ENCODE results near the gene ADAMTS6. TPM values are rescaled to one million over a fixed set of nuclear protein-coding genes. Genes with fewer than 3 reads are reported as not detected.

Gene ADAMTS6
- polyA plus RNA-seq, 2 of the 4 experiments (the other 2 are of a cell fraction): 0.22 to 0.66 TPM

DNA sequence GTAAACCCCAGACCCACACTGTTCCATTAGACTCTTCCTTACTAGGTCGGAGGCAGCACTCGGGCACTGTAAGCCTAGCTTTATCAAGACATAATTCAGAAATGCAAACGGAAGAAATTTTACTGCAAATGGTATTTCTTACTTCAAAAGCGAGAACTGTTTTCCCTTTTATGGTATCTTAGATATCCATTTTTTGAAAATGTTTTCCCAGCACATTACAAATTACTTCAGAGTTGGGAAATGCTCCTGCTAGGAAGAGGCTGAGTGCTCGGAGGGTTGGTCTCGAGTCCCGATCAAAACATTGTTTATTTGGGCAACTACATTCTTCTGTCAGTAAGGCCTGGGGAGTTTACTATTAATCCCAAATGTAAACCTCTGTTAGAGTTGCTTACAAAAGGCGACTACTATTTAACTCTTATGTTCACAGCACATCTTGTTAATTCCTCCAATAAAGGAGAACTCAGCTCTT, 380.1 kb downstream of the ADAMTS6 start:
- no peak for ATAC-seq
- no peaks in the 10 kb centered on the region for H3K9me3 ChIP-seq
- H3K27ac ChIP-seq: no peak overlapping the region
- WGBS (ENCODE audit: missing lambda C conversion rate): 89% methylated on average over 8 of the region's 8 CpGs
- H3K4me3 ChIP-seq: no peak overlapping the region
- POLR2A ChIA-PET: interaction anchor here (1.0 kb wide), 1 partner anchor 379 kb away, joined by 4 read pairs; no protein-coding TSS in a partner anchor
- CTCF ChIA-PET: interaction anchor here (1.5 to 2.6 kb wide), 5 partner anchors 13 to 382 kb away, joined by 3 to 13 read pairs (median 4); partner anchors contain the start of gene ADAMTS6
- no peak for FAIRE-seq
- peaks cover 3% of the 10 kb centered on the region; the same call in 1 of the 3 replicates for H3K4me1 ChIP-seq
- no peak overlapping the region for H3K4me2 ChIP-seq
- no peak for DNase-seq (ENCODE audit: low read depth in 1 of 2, low spot score in 1 of 2)
- TF ChIP-seq POLR2A (IDR thresholded peaks at IDR 0.05; ENCODE audit: low read length): no peak

DNA sequence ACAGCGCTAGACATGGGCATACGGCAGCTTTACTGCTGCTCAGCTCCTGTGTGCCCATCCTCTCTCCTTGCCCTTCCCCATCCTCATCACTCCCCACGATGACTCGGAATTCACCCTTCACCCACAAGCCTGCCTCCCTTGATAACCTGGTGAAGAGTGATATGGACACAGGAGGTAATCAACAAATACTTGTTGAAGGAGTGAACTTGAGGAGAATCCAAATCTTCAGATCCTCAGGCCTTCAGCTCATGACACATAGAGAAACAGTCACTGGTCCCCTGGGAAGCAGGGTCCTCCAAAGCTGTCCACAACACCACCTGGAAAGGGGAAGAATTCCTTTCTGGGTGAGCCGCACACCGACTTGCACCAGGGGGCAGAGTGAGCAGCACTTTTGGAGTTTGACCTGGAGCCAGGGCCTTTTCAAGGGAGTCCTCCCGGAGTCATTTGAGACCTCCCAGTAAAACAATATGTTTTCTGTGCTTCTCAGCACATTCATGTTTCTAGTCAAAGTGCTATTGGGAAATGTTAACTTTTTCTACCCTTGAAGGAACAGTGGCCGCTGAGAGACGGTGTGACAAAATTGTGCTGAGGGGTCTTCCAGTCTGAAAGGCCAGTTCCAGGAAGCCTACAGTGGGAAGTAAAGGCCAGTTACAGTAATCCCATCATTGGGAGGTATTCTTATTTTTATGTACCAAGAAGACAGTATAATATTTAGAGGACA, 380.6 kb downstream of the ADAMTS6 start:
- H3K27ac ChIP-seq: no peak overlapping the region
- FAIRE-seq (no peak), ATAC-seq (peak; percentile 70 to 82), DNase-seq (ENCODE audit: low read depth in 1 of 2, low spot score in 1 of 2) (peak; percentile 63 to 81)
- ChIA-PET CTCF (interaction anchor here (0.6 to 2.6 kb wide), 13 partner anchors 14 to 385 kb away, joined by 3 to 13 read pairs (median 3); partner anchors contain the start of gene ADAMTS6), POLR2A (interaction anchor here (1.0 kb wide), 1 partner anchor 379 kb away, joined by 4 read pairs; no protein-coding TSS in a partner anchor)
- TF ChIP-seq CHD4 (IDR thresholded peaks at IDR 0.05; ENCODE audit: borderline replicate concordance): no peak
- peak; percentile 62 to 63 for TF ChIP-seq RAD21 (conservative IDR thresholded peaks at IDR 0.05 in 1 of 2, IDR thresholded peaks at IDR 0.05 in 1 of 2)
- TF ChIP-seq, protein P1, sequence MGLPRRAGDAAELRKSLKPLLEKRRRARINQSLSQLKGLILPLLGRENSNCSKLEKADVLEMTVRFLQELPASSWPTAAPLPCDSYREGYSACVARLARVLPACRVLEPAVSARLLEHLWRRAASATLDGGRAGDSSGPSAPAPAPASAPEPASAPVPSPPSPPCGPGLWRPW (IDR thresholded peaks at IDR 0.05): no peak
- no peak for TF ChIP-seq PHF8 (IDR thresholded peaks at IDR 0.05; ENCODE audit: borderline replicate concordance, low read depth)
- TF ChIP-seq MAFK (IDR thresholded peaks at IDR 0.05; ENCODE audit: partially characterized antibody): no peak
- TF ChIP-seq, protein P2, sequence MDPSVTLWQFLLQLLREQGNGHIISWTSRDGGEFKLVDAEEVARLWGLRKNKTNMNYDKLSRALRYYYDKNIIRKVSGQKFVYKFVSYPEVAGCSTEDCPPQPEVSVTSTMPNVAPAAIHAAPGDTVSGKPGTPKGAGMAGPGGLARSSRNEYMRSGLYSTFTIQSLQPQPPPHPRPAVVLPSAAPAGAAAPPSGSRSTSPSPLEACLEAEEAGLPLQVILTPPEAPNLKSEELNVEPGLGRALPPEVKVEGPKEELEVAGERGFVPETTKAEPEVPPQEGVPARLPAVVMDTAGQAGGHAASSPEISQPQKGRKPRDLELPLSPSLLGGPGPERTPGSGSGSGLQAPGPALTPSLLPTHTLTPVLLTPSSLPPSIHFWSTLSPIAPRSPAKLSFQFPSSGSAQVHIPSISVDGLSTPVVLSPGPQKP (IDR thresholded peaks at IDR 0.05; ENCODE audit: low read depth, low read length): no peak
- TF ChIP-seq MAZ (IDR thresholded peaks at IDR 0.05; ENCODE audit: borderline replicate concordance, low read depth, low read length): no peak
- TF ChIP-seq CHD2 (IDR thresholded peaks at IDR 0.05; ENCODE audit: low read length, partially characterized antibody): no peak
- TF ChIP-seq, protein P3, sequence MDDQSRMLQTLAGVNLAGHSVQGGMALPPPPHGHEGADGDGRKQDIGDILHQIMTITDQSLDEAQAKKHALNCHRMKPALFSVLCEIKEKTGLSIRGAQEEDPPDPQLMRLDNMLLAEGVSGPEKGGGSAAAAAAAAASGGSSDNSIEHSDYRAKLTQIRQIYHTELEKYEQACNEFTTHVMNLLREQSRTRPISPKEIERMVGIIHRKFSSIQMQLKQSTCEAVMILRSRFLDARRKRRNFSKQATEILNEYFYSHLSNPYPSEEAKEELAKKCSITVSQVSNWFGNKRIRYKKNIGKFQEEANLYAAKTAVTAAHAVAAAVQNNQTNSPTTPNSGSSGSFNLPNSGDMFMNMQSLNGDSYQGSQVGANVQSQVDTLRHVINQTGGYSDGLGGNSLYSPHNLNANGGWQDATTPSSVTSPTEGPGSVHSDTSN (IDR thresholded peaks at IDR 0.05): no peak
- TF ChIP-seq, protein P4, sequence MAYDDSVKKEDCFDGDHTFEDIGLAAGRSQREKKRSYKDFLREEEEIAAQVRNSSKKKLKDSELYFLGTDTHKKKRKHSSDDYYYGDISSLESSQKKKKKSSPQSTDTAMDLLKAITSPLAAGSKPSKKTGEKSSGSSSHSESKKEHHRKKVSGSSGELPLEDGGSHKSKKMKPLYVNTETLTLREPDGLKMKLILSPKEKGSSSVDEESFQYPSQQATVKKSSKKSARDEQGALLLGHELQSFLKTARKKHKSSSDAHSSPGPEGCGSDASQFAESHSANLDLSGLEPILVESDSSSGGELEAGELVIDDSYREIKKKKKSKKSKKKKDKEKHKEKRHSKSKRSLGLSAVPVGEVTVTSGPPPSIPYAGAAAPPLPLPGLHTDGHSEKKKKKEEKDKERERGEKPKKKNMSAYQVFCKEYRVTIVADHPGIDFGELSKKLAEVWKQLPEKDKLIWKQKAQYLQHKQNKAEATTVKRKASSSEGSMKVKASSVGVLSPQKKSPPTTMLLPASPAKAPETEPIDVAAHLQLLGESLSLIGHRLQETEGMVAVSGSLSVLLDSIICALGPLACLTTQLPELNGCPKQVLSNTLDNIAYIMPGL (CRISPR knock-in tag; IDR thresholded peaks at IDR 0.05; ENCODE audit: borderline replicate concordance): no peak
- TF ChIP-seq, protein P5, sequence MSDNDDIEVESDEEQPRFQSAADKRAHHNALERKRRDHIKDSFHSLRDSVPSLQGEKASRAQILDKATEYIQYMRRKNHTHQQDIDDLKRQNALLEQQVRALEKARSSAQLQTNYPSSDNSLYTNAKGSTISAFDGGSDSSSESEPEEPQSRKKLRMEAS (IDR thresholded peaks at IDR 0.05): no peak
- TF ChIP-seq FOSB (CRISPR knock-in tag; IDR thresholded peaks at IDR 0.05): no peak
- TF ChIP-seq HOXB13 (CRISPR knock-in tag; IDR thresholded peaks at IDR 0.05; ENCODE audit: low read depth): no peak
- TF ChIP-seq, protein P6, sequence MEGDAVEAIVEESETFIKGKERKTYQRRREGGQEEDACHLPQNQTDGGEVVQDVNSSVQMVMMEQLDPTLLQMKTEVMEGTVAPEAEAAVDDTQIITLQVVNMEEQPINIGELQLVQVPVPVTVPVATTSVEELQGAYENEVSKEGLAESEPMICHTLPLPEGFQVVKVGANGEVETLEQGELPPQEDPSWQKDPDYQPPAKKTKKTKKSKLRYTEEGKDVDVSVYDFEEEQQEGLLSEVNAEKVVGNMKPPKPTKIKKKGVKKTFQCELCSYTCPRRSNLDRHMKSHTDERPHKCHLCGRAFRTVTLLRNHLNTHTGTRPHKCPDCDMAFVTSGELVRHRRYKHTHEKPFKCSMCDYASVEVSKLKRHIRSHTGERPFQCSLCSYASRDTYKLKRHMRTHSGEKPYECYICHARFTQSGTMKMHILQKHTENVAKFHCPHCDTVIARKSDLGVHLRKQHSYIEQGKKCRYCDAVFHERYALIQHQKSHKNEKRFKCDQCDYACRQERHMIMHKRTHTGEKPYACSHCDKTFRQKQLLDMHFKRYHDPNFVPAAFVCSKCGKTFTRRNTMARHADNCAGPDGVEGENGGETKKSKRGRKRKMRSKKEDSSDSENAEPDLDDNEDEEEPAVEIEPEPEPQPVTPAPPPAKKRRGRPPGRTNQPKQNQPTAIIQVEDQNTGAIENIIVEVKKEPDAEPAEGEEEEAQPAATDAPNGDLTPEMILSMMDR (IDR thresholded peaks at IDR 0.05): peak; percentile 56
- TF ChIP-seq JUN (IDR thresholded peaks at IDR 0.05): no peak
- peak; percentile 69 for TF ChIP-seq SMC3 (IDR thresholded peaks at IDR 0.05)
- TF ChIP-seq, protein P7, sequence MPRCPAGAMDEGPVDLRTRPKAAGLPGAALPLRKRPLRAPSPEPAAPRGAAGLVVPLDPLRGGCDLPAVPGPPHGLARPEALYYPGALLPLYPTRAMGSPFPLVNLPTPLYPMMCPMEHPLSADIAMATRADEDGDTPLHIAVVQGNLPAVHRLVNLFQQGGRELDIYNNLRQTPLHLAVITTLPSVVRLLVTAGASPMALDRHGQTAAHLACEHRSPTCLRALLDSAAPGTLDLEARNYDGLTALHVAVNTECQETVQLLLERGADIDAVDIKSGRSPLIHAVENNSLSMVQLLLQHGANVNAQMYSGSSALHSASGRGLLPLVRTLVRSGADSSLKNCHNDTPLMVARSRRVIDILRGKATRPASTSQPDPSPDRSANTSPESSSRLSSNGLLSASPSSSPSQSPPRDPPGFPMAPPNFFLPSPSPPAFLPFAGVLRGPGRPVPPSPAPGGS (IDR thresholded peaks at IDR 0.05): no peak
- no peak for TF ChIP-seq GATA3 (IDR thresholded peaks at IDR 0.05; ENCODE audit: borderline replicate concordance)
- TF ChIP-seq SREBF2 (IDR thresholded peaks at IDR 0.05): no peak
- TF ChIP-seq, protein P8, sequence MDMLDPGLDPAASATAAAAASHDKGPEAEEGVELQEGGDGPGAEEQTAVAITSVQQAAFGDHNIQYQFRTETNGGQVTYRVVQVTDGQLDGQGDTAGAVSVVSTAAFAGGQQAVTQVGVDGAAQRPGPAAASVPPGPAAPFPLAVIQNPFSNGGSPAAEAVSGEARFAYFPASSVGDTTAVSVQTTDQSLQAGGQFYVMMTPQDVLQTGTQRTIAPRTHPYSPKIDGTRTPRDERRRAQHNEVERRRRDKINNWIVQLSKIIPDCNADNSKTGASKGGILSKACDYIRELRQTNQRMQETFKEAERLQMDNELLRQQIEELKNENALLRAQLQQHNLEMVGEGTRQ (IDR thresholded peaks at IDR 0.05): no peak
- no peak for TF ChIP-seq ZFP36 (IDR thresholded peaks at IDR 0.05; ENCODE audit: borderline replicate concordance, partially characterized antibody)
- no peak for TF ChIP-seq RNF2 (IDR thresholded peaks at IDR 0.05; ENCODE audit: borderline replicate concordance, low read depth)
- no peak for TF ChIP-seq ZSCAN20 (CRISPR knock-in tag; IDR thresholded peaks at IDR 0.05)
- WGBS (ENCODE audit: missing lambda C conversion rate): 61% methylated on average over 9 of the region's 9 CpGs
- peaks cover 3% of the 10 kb centered on the region; the same call in 1 of the 3 replicates for H3K4me1 ChIP-seq
- no peaks in the 10 kb centered on the region for H3K9me3 ChIP-seq
- no peak overlapping the region for H3K4me2 ChIP-seq
- H3K4me3 ChIP-seq: no peak overlapping the region
